T-helper 9 cell (primary cell): ENCODE data around the gene INPP5D.

ENCODE experiments used
- DNase-seq: peaks from one replicate; pipeline ENCODE4 v3.0.0-alpha.2; 2020

The INPP5D gene

GRCh38 chr2:233247116-233247515 lies 187.0 kb downstream of the INPP5D start:
- no peak for DNase-seq

GRCh38 chr2:233247744-233248143 lies 187.6 kb downstream of the INPP5D start:
- peak; percentile 44 for DNase-seq

- no peak for DNase-seq
Observed at GRCh38 chr2:233248999-233249398, 188.9 kb downstream of the INPP5D start.

- no peak for DNase-seq
Observed at GRCh38 chr2:233250568-233250967, 190.4 kb downstream of the INPP5D start.

- DNase-seq = no peak
Observed at GRCh38 chr2:233250985-233251305, 190.8 kb downstream of the INPP5D start.

- DNase-seq = peak; percentile 92
Observed at GRCh38 chr2:233251306-233252116, 191.4 kb downstream of the INPP5D start, which contains the start of gene ATG16L1. TSS of gene ATG16L1 (plus strand) at chr2:233251673. CDS start at chr2:233251828, 155 bp downstream.

- no peak for DNase-seq
Observed at GRCh38 chr2:233252227-233252626, 192.1 kb downstream of the INPP5D start.

GRCh38 chr2:233255151-233255550 lies 195.0 kb downstream of the INPP5D start:
- DNase-seq = no peak

GRCh38 chr2:233256048-233256447 lies 195.9 kb downstream of the INPP5D start:
- DNase-seq = no peak
